Liver (tissue), 9 donors: Measurements from ENCODE around the gene MRPL19. TPM values are rescaled to one million over a fixed set of nuclear protein-coding genes. Genes with fewer than 3 reads are reported as not detected.

Experiments
- DNase-seq: peaks from one replicate; pipeline ENCODE4 v3.0.0-alpha.2; 2017; ENCODE audit warnings: low spot score
- H3K27ac ChIP-seq, 2 donors: one replicate each; pipeline ENCODE4 v1.7.0; 2013; ENCODE audit warnings: inconsistent platforms in 2 of 2, low read length in 2 of 2, control low read depth in 1 of 2, low read depth in 1 of 2, mild to moderate bottlenecking in 1 of 2
- H3K27me3 ChIP-seq, 4 donors: one replicate each; pipeline versions ENCODE4 v1.6.1 to v1.7.0; 2013; ENCODE audit warnings: low read length in 3 of 4, inconsistent platforms in 1 of 4, mild to moderate bottlenecking in 1 of 4, moderate library complexity in 1 of 4; ENCODE audit not compliant: control insufficient read depth in 4 of 4, insufficient read depth in 4 of 4
- H3K36me3 ChIP-seq, 4 donors: one replicate each; pipeline versions ENCODE4 v1.6.1 to v1.7.0; 2013; ENCODE audit warnings: low read length in 3 of 4, mild to moderate bottlenecking in 3 of 4, low read depth in 1 of 4, moderate library complexity in 1 of 4; ENCODE audit not compliant: control insufficient read depth in 4 of 4, insufficient read depth in 3 of 4
- H3K4me1 ChIP-seq, 4 donors: one replicate each; pipeline versions ENCODE4 v1.6.1 to v1.7.0; 2013; ENCODE audit warnings: low read length in 3 of 4, mild to moderate bottlenecking in 3 of 4, moderate library complexity in 1 of 4; ENCODE audit not compliant: control insufficient read depth in 4 of 4, insufficient read depth in 4 of 4
- H3K4me3 ChIP-seq, 3 donors: one replicate each; pipeline versions ENCODE4 v1.6.1 to v1.7.0; 2013; ENCODE audit warnings: low read length in 3 of 3, control low read depth in 1 of 3, low read depth in 1 of 3, mild to moderate bottlenecking in 1 of 3
- H3K9ac ChIP-seq, 2 donors: one replicate each; pipeline ENCODE4 v1.7.0; 2013; ENCODE audit warnings: low read length in 2 of 2, mild to moderate bottlenecking in 2 of 2, moderate library complexity in 2 of 2, control low read depth in 1 of 2, low read depth in 1 of 2
- H3K9me3 ChIP-seq, 4 donors: one replicate each; pipeline versions ENCODE4 v1.6.1 to v1.7.0; 2013; ENCODE audit warnings: low read length in 3 of 4; ENCODE audit not compliant: control insufficient read depth in 4 of 4
- EGR1 ChIP-seq, 2 donors: IDR thresholded peaks; 2 replicates each; pipeline ENCODE4 v1.6.1; 2016 to 2018; ENCODE audit warnings: antibody characterized with exemption in 2 of 2, low read depth in 2 of 2
- FOXA1 ChIP-seq: IDR thresholded peaks from 2 replicates; pipeline ENCODE4 v1.6.1; 2016; ENCODE audit warnings: antibody characterized with exemption
- GABPA ChIP-seq, 2 donors: IDR thresholded peaks in 1 of 2; conservative IDR thresholded peaks in 1 of 2; 2 replicates each; pipeline ENCODE4 v1.6.1; 2016; ENCODE audit warnings: antibody characterized with exemption in 2 of 2, mild to moderate bottlenecking in 1 of 2, moderate library complexity in 1 of 2
- HNF4A ChIP-seq, 2 donors: conservative IDR thresholded peaks; 2 replicates each; pipeline ENCODE4 v1.6.1; 2016; ENCODE audit warnings: antibody characterized with exemption in 2 of 2, mild to moderate bottlenecking in 2 of 2
- HNF4G ChIP-seq: IDR thresholded peaks from 2 replicates; pipeline ENCODE4 v1.6.1; 2016; ENCODE audit warnings: antibody characterized with exemption
- JUND ChIP-seq, 2 donors: IDR thresholded peaks; 2 replicates each; pipeline ENCODE4 v1.6.1; 2016; ENCODE audit warnings: antibody characterized with exemption in 2 of 2
- MAX ChIP-seq: IDR thresholded peaks from 2 replicates; pipeline ENCODE4 v1.6.1; 2016; ENCODE audit warnings: antibody characterized with exemption
- NR2F2 ChIP-seq: IDR thresholded peaks from 2 replicates; pipeline ENCODE4 v1.6.1; 2016; ENCODE audit warnings: antibody characterized with exemption
- RAD21 ChIP-seq, 2 donors: IDR thresholded peaks; 2 replicates each; pipeline ENCODE4 v1.6.1; 2016; ENCODE audit warnings: antibody characterized with exemption in 2 of 2, mild to moderate bottlenecking in 2 of 2
- REST ChIP-seq: IDR thresholded peaks from 2 replicates; pipeline ENCODE4 v1.6.1; 2016; ENCODE audit warnings: antibody characterized with exemption, mild to moderate bottlenecking
- SP1 ChIP-seq: IDR thresholded peaks from 2 replicates; pipeline ENCODE4 v1.6.1; 2018; ENCODE audit warnings: antibody characterized with exemption, mild to moderate bottlenecking
- TAF1 ChIP-seq: conservative IDR thresholded peaks from 2 replicates; pipeline ENCODE4 v1.6.1; 2016; ENCODE audit warnings: antibody characterized with exemption, mild to moderate bottlenecking
- YY1 ChIP-seq: IDR thresholded peaks from 2 replicates; pipeline ENCODE4 v1.6.1; 2016; ENCODE audit warnings: antibody characterized with exemption, mild to moderate bottlenecking
- ZBTB33 ChIP-seq: IDR thresholded peaks from 2 replicates; pipeline ENCODE4 v1.6.1; 2016; ENCODE audit warnings: antibody characterized with exemption
- WGBS: extraction: QIAGEN DNeasy Blood & Tissue Kit; methylation state at CpG from one replicate; pipeline ENCODE4 v1.1.7; 2013; 5-methylcytosine and 5-hydroxymethylcytosine counted together
- polyA plus RNA-seq, 2 donors: library from polyadenylated mRNA; stranded (reverse) in 1 of 2; unstranded in 1 of 2; fragments of 200-250 nt in 1 of 2; fragments of >200 nt in 1 of 2; fragmentation: Nextera tagmentation in 1 of 2; extraction: Ambion mirVana in 1 of 2; gene quantifications; one replicate each; pipeline versions ENCODE4 v1.2.1 to v1.2.3, GENCODE V29; 2013 to 2015
- total RNA-seq, 2 donors: library from RNA; depleted of rRNA; stranded (reverse); fragments of >200 nt; gene quantifications; one replicate each; pipeline ENCODE4 v1.2.3, GENCODE V29; 2014
- TF ChIP-seq, protein P1 (sequence below): IDR thresholded peaks from 2 replicates; pipeline ENCODE4 v1.6.1; 2016; ENCODE audit warnings: antibody characterized with exemption
- TF ChIP-seq, protein P2 (sequence below): fragments of 150-350 bp; IDR thresholded peaks from 2 replicates; pipeline ENCODE4 v1.5.1; 2017; ENCODE audit warnings: improper control_type of control experiment, low read depth, low read length; ENCODE audit not compliant: missing input control
- donor health status: healthy.
- donor health status: healthy.
- donor health status: healthy.
- donor health status: healthy.
- donor health status: healthy.

The MRPL19 gene
- total and polyA plus RNA-seq, 4 donors: 34.8 to 58.5 (median 42.6) TPM

DNA sequence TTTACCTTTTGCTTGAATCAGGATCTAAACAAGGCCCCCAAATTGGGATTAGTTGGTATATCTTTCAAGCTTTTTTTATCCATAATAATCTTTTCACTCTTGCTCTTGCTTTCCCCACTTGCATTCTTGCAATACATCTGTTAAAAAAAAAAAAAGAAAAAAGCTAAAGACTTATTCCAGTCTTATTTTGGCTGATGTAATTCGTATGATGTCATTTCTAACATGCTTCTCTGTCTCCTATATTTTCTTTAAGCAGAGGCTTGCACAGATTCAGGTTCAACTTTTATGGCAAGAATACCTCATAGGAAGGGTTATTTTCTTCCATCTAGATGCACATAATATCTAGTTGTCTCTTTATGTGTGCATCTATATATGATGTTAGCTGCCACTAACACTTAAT lies 73.9 kb downstream of the MRPL19 start:
- Histone ChIP-seq H3K9me3 (no peaks in the 10 kb centered on the region), H3K27me3 (no peaks in the 10 kb centered on the region), H3K27ac (no peak overlapping the region), H3K4me1 (no peaks in the 10 kb centered on the region), H3K36me3 (no peaks in the 10 kb centered on the region), H3K9ac (no peak overlapping the region), H3K4me3 (no peak overlapping the region)
- WGBS: 91% methylated on average over 1 of the region's 1 CpG
- no peak for DNase-seq
- TF ChIP-seq, protein P1, sequence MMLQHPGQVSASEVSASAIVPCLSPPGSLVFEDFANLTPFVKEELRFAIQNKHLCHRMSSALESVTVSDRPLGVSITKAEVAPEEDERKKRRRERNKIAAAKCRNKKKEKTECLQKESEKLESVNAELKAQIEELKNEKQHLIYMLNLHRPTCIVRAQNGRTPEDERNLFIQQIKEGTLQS: no peak
- TF ChIP-seq JUND (IDR thresholded peaks at IDR 0.05): no peak

DNA sequence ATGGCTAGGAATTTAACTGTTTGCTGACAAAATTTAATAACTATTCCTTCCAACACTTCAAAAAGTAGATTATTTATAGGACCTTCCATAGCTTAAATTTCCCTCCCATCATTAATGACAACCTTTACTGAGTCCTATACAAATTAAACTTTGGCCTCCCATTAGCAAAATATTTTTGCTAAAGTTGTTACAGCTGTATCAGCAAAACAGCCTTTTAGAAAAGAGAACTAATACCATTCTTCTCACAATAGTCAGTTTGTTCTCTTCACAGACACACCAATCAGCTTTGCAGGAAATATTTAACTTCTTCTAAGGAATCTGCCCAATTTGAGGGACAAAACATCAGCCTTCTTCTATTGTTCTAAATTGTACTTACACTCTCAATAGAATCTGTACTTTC lies 76.1 kb downstream of the MRPL19 start:
- H3K4me3 ChIP-seq: no peak overlapping the region
- no peak overlapping the region for H3K27ac ChIP-seq
- H3K9me3 ChIP-seq: no peaks in the 10 kb centered on the region
- DNase-seq: no peak
- TF ChIP-seq EGR1 (IDR thresholded peaks at IDR 0.05; ENCODE audit: low read depth in 2 of 2) (no peak), YY1 (no peak), REST (no peak), MAX (no peak), GABPA (IDR thresholded peaks at IDR 0.05 in 1 of 2, conservative IDR thresholded peaks at IDR 0.05 in 1 of 2) (no peak), SP1 (no peak), ZBTB33 (no peak), HNF4A (conservative IDR thresholded peaks at IDR 0.05) (no peak), RAD21 (IDR thresholded peaks at IDR 0.05) (no peak), FOXA1 (no peak), TAF1 (no peak), NR2F2 (no peak), HNF4G (no peak), JUND (IDR thresholded peaks at IDR 0.05) (no peak)
- TF ChIP-seq, protein P1: no peak
- TF ChIP-seq, protein P2, sequence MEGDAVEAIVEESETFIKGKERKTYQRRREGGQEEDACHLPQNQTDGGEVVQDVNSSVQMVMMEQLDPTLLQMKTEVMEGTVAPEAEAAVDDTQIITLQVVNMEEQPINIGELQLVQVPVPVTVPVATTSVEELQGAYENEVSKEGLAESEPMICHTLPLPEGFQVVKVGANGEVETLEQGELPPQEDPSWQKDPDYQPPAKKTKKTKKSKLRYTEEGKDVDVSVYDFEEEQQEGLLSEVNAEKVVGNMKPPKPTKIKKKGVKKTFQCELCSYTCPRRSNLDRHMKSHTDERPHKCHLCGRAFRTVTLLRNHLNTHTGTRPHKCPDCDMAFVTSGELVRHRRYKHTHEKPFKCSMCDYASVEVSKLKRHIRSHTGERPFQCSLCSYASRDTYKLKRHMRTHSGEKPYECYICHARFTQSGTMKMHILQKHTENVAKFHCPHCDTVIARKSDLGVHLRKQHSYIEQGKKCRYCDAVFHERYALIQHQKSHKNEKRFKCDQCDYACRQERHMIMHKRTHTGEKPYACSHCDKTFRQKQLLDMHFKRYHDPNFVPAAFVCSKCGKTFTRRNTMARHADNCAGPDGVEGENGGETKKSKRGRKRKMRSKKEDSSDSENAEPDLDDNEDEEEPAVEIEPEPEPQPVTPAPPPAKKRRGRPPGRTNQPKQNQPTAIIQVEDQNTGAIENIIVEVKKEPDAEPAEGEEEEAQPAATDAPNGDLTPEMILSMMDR: no peak
- no peaks in the 10 kb centered on the region for H3K27me3 ChIP-seq
- no peaks in the 10 kb centered on the region for H3K36me3 ChIP-seq
- no peaks in the 10 kb centered on the region for H3K4me1 ChIP-seq
- no peak overlapping the region for H3K9ac ChIP-seq
